NCI-H2196 (cell line): ENCODE data around the gene SUPT20H.

ENCODE experiments used
- DNase-seq: peaks from one replicate; lab custom pipeline; 2025; ENCODE audit not compliant: unreplicated experiment; lab: John Stamatoyannopoulos, UW

SUPT20H gene

DNA sequence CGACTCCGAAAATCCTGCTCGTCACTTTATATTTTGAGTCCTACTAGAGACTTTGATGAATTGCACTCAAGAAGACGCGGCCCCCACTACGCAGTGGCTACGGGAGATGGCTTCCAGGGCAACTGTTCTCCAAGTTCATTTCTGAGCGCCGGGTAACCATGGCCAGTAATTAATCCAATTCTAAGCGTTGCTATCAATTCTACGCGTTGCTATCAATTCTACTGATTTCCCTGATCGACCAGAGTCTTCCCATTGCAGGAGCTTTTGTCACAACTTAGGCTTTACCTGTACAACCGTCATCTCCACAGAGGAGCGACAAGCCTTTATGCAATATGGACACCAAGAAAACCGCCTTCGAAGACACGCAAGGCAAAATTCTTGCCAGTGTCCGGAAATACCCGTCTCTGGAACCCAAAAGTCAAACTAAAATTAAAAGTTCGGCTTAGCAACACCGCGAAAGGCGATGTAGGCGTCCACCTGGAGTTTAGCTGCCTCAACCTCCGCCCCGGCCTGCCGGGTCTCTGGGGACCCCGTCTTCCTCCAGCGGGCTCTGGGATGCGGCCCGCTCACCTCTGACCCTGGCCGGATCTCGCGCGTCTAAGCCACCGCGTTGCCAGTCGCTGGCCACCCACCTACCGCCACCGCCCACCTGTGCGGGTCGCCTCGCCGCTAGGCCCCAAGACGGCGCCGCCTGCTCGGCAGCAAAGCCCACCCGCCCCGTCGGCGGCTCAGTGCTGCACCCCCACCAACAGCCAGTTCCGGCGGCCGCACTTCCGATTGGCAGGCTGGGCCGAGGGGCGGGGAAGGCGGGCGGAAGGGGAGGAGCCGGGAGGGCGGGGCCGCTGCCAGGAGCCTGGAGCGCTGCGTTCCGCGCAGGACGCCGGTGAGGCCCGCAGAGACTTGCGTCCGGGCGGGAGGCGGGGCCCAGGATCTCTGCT lies at the start of gene SUPT20H:
Gene SUPT20H (minus strand): TSS at position 779 of the 938 bp plus-strand sequence. CDS start 8,198 bp downstream, outside the sequence.
- DNase-seq: peak; percentile 67

- peak; percentile 7 for DNase-seq
These were observed 49.7 kb upstream of the SUPT20H start for GRCh38 chr13:37109051-37109678.

- DNase-seq: no peak
These were observed 48.4 kb upstream of the SUPT20H start for GRCh38 chr13:37107868-37108267.

GRCh38 chr13:37107456-37107855 lies 48.0 kb upstream of the SUPT20H start:
- no peak for DNase-seq

DNA sequence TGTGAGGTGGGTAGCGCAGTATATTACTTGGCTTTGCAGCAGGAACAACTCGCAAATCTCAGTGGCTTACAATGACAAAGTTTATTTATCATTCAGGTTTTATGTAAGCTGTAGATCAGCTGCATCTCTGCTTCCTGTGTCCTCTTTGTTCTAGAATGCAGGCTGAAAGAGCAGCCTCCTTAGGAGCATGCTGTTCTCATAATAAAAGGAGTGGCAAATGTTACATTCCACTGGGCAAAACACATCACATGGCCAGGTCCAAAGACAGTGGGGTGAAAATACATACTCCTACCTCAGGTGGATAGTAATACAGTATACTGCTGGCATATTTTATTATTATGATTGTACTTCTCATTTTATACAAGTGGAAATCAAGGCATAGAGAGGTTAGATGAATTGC lies 47.2 kb upstream of the SUPT20H start:
- DNase-seq: no peak

DNA sequence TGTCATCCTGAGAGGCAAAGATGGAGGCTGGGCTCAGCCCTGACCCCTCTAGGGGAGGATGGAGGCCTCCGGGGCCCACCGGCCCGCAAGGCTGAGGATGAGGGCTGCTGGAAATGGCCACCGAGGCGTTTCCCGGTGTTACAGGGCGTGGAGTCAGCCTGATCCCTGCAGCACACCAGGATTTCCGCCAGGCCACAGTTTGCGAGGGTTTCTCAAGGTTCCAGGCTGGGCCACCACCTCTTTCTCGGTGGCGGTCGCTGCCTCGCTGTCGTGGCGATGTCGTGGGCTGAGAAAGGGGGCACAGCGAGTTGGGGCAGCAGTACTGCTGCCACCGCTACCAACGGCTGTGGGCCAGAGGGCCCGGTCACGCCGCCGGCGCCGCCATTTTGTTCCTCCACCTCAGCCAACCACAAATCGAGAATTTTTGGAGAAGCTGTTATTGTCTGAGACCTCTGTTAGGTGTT lies 45.8 kb upstream of the SUPT20H start, which contains the start of gene CSNK1A1L:
Gene CSNK1A1L (minus strand): TSS at position 414 of the 464 bp plus-strand sequence. CDS start 408 bp downstream, at position 6.
- no peak for DNase-seq

DNA sequence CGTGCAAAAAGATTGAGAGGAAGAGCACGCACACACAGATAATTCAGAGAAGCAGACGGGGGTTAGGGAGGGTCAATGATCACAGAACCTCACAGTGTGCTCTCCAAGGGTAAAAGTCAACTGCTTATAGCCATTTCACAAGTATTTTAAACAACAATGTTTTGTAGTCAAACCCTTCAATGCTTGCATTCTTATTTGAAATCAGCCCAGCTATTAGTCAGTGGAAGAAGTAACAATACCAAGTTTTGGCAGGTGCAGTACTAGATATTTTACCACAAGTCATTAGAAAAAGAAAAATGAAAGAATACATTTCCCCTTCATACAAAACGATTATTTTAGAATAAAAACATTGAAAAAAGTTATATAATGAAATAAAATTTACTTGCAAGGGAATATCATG lies 43.4 kb upstream of the SUPT20H start:
- no peak for DNase-seq

- no peak for DNase-seq
These were observed 41.7 kb upstream of the SUPT20H start for GRCh38 chr13:37101201-37101600.

- DNase-seq: no peak
These were observed 41.2 kb upstream of the SUPT20H start for GRCh38 chr13:37100731-37101130.

DNA sequence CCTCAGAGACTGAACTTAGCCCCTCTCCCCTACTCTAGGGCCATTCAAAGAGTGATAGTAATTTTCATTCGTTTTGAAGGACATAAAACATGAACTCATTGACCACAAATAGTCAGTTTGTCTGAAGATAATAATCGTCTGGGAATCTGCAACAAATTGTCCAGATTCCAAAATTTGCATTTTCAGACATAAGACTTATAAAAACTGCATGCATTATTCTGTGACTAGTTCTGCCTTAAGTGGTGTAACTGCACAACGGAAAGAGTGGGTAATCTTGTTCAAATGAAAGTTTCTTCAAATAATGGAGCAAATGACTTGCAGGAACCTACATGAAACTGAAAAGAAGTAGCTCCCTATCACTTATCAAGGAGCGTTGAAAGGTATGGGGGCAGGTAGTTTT lies 37.6 kb upstream of the SUPT20H start:
- no peak for DNase-seq

- no peak for DNase-seq
These were observed 35.4 kb upstream of the SUPT20H start for GRCh38 chr13:37094840-37095239.

GRCh38 chr13:37094099-37094498 lies 34.6 kb upstream of the SUPT20H start:
- no peak for DNase-seq

GRCh38 chr13:37091835-37092234 lies 32.3 kb upstream of the SUPT20H start:
- DNase-seq: no peak

DNA sequence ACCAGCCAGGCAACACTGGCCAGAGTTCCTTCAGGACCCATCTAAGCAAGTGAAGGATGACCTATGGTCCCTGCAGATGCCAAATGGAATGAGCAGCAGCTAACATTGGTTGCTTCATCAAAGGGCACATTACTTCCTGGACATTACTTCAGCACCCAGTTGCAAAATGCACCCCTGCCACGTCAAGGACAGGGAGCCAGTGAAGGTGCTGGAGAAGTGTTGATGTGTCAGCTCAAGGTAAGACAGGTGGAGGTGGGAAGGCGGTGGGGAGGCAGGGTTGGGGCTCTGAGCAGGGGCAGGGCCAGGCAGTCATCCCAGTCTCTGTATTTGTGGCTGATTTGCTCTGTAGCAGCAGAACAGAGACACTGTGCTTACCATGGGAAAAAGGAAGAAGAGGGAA lies 31.4 kb upstream of the SUPT20H start:
- DNase-seq: no peak

DNA sequence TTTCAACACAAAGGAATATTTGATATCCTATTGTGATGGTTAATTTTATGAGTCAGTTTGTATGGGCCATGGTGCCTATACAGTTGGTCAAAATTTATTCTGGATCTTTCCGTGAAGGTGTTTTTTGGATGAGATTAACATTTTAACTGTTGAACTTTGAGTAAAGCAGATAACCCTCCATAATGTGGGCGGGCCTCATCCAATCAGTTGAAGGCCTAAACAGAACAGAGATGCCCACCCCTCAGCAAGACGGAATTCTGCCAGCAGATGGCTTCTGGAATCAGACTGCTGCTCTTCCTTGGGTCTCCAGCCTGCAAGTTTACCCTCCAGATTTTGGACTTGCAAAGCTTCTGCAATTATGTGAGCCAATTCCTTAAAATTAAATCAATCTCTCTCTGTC lies 30.0 kb upstream of the SUPT20H start:
- DNase-seq: no peak

DNA sequence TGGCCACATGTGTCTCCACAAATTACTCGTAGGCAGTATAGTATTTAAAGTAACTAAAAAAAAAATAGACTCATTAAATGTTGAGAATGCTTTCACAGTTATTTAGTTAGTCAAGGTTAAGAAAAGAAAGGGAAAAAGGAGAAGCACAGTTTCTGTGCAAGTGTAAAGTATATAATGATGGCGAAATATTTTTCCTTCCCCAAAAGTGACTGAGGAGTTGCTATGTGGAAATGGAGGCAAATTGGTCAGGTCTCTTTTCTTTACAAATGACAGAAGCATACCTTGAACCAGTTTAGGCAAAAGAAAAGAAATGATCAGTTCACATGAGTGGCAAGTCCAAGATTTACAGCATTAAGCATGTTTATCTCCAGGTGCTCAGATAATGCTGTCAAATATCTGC lies 28.0 kb upstream of the SUPT20H start:
- no peak for DNase-seq

DNA sequence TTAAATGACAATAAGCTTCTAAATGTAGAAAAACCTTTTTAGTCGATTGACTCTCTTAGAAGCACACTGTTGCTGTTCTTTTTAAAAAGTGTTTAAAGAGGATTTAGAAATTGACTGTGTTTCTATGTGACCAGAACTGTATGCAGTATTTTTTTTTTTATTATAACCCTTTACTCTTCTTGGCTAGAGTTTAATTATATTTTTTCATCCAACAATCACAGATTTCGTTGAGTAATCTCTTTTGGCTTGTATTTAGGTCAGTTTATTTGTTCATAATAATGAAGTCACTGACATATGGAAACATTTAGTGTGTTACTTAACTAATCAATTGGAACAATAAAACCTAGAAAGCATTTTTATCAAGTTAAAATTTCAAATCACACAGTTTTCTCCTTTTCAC lies 26.1 kb upstream of the SUPT20H start:
- no peak for DNase-seq

DNA sequence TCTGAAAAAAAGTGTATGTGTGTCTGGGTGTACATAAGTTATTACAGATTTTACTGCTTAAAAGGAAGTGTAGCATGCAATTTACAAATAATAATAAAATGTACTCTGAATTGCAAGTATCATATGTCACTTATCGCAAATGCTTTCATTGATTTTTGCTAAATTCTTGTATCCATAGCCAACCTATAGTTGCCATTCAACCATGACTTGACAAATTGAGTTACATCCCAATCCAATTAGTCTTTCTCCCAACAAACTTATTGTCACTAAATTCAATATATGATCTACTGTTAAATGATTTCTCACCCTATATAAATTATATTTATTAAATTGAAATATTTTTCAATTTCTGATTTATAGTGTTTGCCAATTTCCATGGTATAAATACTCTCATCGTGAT lies 17.3 kb upstream of the SUPT20H start:
- no peak for DNase-seq

GRCh38 chr13:37075164-37075563 lies 15.7 kb upstream of the SUPT20H start:
- DNase-seq: no peak

DNA sequence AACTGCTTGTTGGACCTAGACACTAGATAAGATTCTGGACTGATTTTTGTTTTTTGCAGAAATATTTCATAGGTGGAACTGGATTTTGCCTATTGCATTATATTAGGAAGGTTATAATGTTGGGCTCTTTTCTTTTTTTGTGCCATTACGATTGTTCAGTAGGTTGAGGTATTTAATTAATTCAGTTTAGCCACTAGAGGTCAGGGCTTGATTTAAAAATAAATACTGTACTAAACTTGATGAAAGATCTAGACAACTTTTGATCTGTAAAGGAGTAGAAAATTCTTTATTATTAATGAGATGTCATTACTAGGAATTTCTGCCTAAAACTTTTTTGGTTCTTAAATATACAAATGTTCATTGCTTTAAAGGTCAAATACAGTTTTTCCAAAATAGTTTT lies 15.2 kb upstream of the SUPT20H start:
- peak; percentile 8 for DNase-seq

DNA sequence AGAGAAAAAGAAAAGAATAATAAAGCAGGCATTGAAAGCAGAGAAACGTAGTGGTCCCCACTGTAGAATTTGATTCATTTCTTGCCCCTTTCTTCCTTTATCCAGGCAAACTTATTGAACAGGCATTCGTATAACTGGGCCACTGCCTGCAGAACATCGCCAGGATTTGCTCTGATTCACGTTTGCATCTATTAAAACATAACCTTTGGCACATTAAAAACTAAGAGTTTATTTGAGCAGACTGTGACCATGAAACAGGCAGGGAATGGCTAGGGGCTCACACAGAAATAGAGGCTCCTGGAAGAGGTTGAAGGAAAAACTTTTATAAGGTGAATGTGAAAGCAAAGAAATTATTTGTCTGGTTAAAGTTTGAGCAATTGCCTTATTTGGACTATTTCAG lies 12.5 kb upstream of the SUPT20H start:
- no peak for DNase-seq

- DNase-seq: no peak
These were observed 11.5 kb upstream of the SUPT20H start for GRCh38 chr13:37070956-37071355.
